ENCODE data around the gene KEL. TPM values are rescaled to one million over a fixed set of nuclear protein-coding genes. Genes with fewer than 3 reads are reported as not detected.

Gene KEL
- total RNA-seq, 4 donors from 2014 or later = not detected

- WGBS, 2 donors (ENCODE audit: low coverage in 1 of 2) = 74 to 80% methylated on average over 2 to 8 of the region's 8 CpGs
- H3K27ac ChIP-seq = no peak overlapping the region
- H3K4me3 ChIP-seq = no peak overlapping the region
- no peaks in the 10 kb centered on the region for H3K4me1 ChIP-seq
- no peaks in the 10 kb centered on the region for H3K36me3 ChIP-seq
- TF ChIP-seq CTCF (IDR thresholded peaks at IDR 0.05) (no peak), EP300 (IDR thresholded peaks at IDR 0.05) (no peak), POLR2AphosphoS5 (IDR thresholded peaks at IDR 0.05) (no peak), POLR2A (IDR thresholded peaks at IDR 0.05) (no peak)
- ATAC-seq = no peak
- no peaks in the 10 kb centered on the region for H3K9me3 ChIP-seq
- H3K27me3 ChIP-seq = peaks cover 13% of the 10 kb centered on the region
These were observed 46.8 kb downstream of the KEL start for GRCh38 chr7:142915315-142915714.

- H3K36me3 ChIP-seq = no peaks in the 10 kb centered on the region
- no peaks in the 10 kb centered on the region for H3K9me3 ChIP-seq
- no peak overlapping the region for H3K4me3 ChIP-seq
- TF ChIP-seq CTCF (IDR thresholded peaks at IDR 0.05) (no peak), POLR2AphosphoS5 (IDR thresholded peaks at IDR 0.05) (no peak), EP300 (IDR thresholded peaks at IDR 0.05) (no peak), POLR2A (IDR thresholded peaks at IDR 0.05) (no peak)
- no peak for ATAC-seq
- peaks cover 13% of the 10 kb centered on the region for H3K27me3 ChIP-seq
- no peaks in the 10 kb centered on the region for H3K4me1 ChIP-seq
- H3K27ac ChIP-seq = no peak overlapping the region
- 22% methylated on average over 1 of the region's 1 CpG; no CpG with 5 or more reads in 1 of the 2 donors for WGBS, 2 donors (ENCODE audit: low coverage in 1 of 2)
These were observed 48.0 kb downstream of the KEL start for GRCh38 chr7:142914121-142914520.

- no peak overlapping the region for H3K4me3 ChIP-seq
- ATAC-seq = no peak
- peaks cover 15% of the 10 kb centered on the region for H3K27me3 ChIP-seq
- no peak overlapping the region for H3K27ac ChIP-seq
- WGBS, 2 donors (ENCODE audit: low coverage in 1 of 2) = 65 to 85% methylated on average over 2 of the region's 2 CpGs
- TF ChIP-seq POLR2A (IDR thresholded peaks at IDR 0.05) (no peak), CTCF (IDR thresholded peaks at IDR 0.05) (no peak), POLR2AphosphoS5 (IDR thresholded peaks at IDR 0.05) (no peak), EP300 (IDR thresholded peaks at IDR 0.05) (no peak)
- H3K4me1 ChIP-seq = no peaks in the 10 kb centered on the region
- H3K9me3 ChIP-seq = no peaks in the 10 kb centered on the region
- no peaks in the 10 kb centered on the region for H3K36me3 ChIP-seq
These were observed 48.6 kb downstream of the KEL start for GRCh38 chr7:142913566-142913965.

GRCh38 chr7:142913051-142913450, 49.1 kb downstream of the KEL start:
- no peak overlapping the region for H3K27ac ChIP-seq
- peaks cover 17% of the 10 kb centered on the region for H3K27me3 ChIP-seq
- H3K4me3 ChIP-seq = no peak overlapping the region
- TF ChIP-seq EP300 (IDR thresholded peaks at IDR 0.05) = no peak
- no peak for TF ChIP-seq POLR2AphosphoS5 (IDR thresholded peaks at IDR 0.05)
- TF ChIP-seq CTCF (IDR thresholded peaks at IDR 0.05) = no peak
- TF ChIP-seq POLR2A (IDR thresholded peaks at IDR 0.05) = no peak
- no peaks in the 10 kb centered on the region for H3K36me3 ChIP-seq
- H3K9me3 ChIP-seq = no peaks in the 10 kb centered on the region
- H3K4me1 ChIP-seq = no peaks in the 10 kb centered on the region
- 72% methylated on average over 2 of the region's 3 CpGs; no CpG with 5 or more reads in 1 of the 2 donors for WGBS, 2 donors (ENCODE audit: low coverage in 1 of 2)
- no peak for ATAC-seq

- TF ChIP-seq EP300 (IDR thresholded peaks at IDR 0.05) = no peak
- TF ChIP-seq POLR2A (IDR thresholded peaks at IDR 0.05) = no peak
- TF ChIP-seq CTCF (IDR thresholded peaks at IDR 0.05) = no peak
- TF ChIP-seq POLR2AphosphoS5 (IDR thresholded peaks at IDR 0.05) = no peak
- H3K9me3 ChIP-seq = no peaks in the 10 kb centered on the region
- no peak overlapping the region for H3K4me3 ChIP-seq
- ATAC-seq = no peak
- no peak overlapping the region for H3K27ac ChIP-seq
- peaks cover 9% of the 10 kb centered on the region for H3K27me3 ChIP-seq
- 32 to 61% methylated on average over 2 of the region's 2 CpGs for WGBS, 2 donors (ENCODE audit: low coverage in 1 of 2)
- no peaks in the 10 kb centered on the region for H3K4me1 ChIP-seq
- H3K36me3 ChIP-seq = no peaks in the 10 kb centered on the region
These were observed 51.7 kb downstream of the KEL start for GRCh38 chr7:142910481-142910880.
